Stimulated activated naive CD8-positive, alpha-beta T cell treated with anti-CD3 and anti-CD28 coated beads, Interleukin-15, Interleukin-2, amounts not matched to agents 100 ng/mL and 50 ng/mL, for 24 hours (primary cell): ENCODE results near the gene NTS.

Experiments used
- H3K27ac Mint-ChIP-seq: one replicate; pipeline ENCODE4 v1.8.0; 2021; ENCODE audit warnings: mild to moderate bottlenecking, mixed read lengths
- H3K27me3 Mint-ChIP-seq: one replicate; pipeline ENCODE4 v1.8.0; 2021; ENCODE audit warnings: mixed read lengths
- H3K36me3 Mint-ChIP-seq: one replicate; pipeline ENCODE4 v1.8.0; 2021; ENCODE audit warnings: low read depth, mixed read lengths
- H3K4me1 Mint-ChIP-seq: one replicate; pipeline ENCODE4 v1.8.0; 2021; ENCODE audit warnings: low read depth, mixed read lengths
- H3K4me3 Mint-ChIP-seq: one replicate; pipeline ENCODE4 v1.8.0; 2021; ENCODE audit warnings: mild to moderate bottlenecking, mixed read lengths
- H3K9me3 Mint-ChIP-seq: one replicate; pipeline ENCODE4 v1.8.0; 2021; ENCODE audit warnings: mixed read lengths

Gene NTS

GRCh38 chr12:85874031-85874461 is at the start of gene NTS:
NTS (plus strand) TSS chr12:85874295; CDS start chr12:85874404, 109 bp downstream.
- H3K4me1 Mint-ChIP-seq, result no peaks in the 10 kb centered on the region
- H3K4me3 Mint-ChIP-seq, result no peak within 1 kb of the TSS
- no peaks in the 10 kb centered on the region for H3K36me3 Mint-ChIP-seq
- no peak within 1 kb of the TSS for H3K27ac Mint-ChIP-seq
- no peaks in the 10 kb centered on the region for H3K9me3 Mint-ChIP-seq
- H3K27me3 Mint-ChIP-seq, result no peaks in the 10 kb centered on the region

GRCh38 chr12:85825746-85826145 is 48.3 kb upstream of the NTS start:
- H3K4me1 Mint-ChIP-seq, result no peaks in the 10 kb centered on the region
- H3K27me3 Mint-ChIP-seq, result no peaks in the 10 kb centered on the region
- no peak overlapping the region for H3K27ac Mint-ChIP-seq
- H3K4me3 Mint-ChIP-seq, result no peak overlapping the region
- H3K9me3 Mint-ChIP-seq, result peaks cover 4% of the 10 kb centered on the region
- H3K36me3 Mint-ChIP-seq, result no peaks in the 10 kb centered on the region

- no peaks in the 10 kb centered on the region for H3K27me3 Mint-ChIP-seq
- no peak overlapping the region for H3K27ac Mint-ChIP-seq
- H3K4me3 Mint-ChIP-seq, result no peak overlapping the region
- H3K9me3 Mint-ChIP-seq, result peaks cover 4% of the 10 kb centered on the region
- no peaks in the 10 kb centered on the region for H3K36me3 Mint-ChIP-seq
- H3K4me1 Mint-ChIP-seq, result no peaks in the 10 kb centered on the region
Measured at GRCh38 chr12:85828576-85828975, 45.5 kb upstream of the NTS start.

GRCh38 chr12:85829391-85829790 is 44.7 kb upstream of the NTS start:
- no peak overlapping the region for H3K27ac Mint-ChIP-seq
- peaks cover 4% of the 10 kb centered on the region for H3K9me3 Mint-ChIP-seq
- no peaks in the 10 kb centered on the region for H3K36me3 Mint-ChIP-seq
- H3K4me1 Mint-ChIP-seq, result no peaks in the 10 kb centered on the region
- H3K4me3 Mint-ChIP-seq, result no peak overlapping the region
- H3K27me3 Mint-ChIP-seq, result no peaks in the 10 kb centered on the region

GRCh38 chr12:85831327-85831990 is 42.6 kb upstream of the NTS start:
- Mint-ChIP-seq H3K4me3 (no peak overlapping the region), H3K9me3 (peaks cover 4% of the 10 kb centered on the region), H3K27me3 (no peaks in the 10 kb centered on the region), H3K36me3 (no peaks in the 10 kb centered on the region), H3K27ac (no peak overlapping the region), H3K4me1 (no peaks in the 10 kb centered on the region)

- no peaks in the 10 kb centered on the region for H3K36me3 Mint-ChIP-seq
- no peak overlapping the region for H3K4me3 Mint-ChIP-seq
- H3K9me3 Mint-ChIP-seq, result no peaks in the 10 kb centered on the region
- no peaks in the 10 kb centered on the region for H3K4me1 Mint-ChIP-seq
- no peaks in the 10 kb centered on the region for H3K27me3 Mint-ChIP-seq
- no peak overlapping the region for H3K27ac Mint-ChIP-seq
Measured at GRCh38 chr12:85833579-85833978, 40.5 kb upstream of the NTS start.

GRCh38 chr12:85834378-85834777 is 39.7 kb upstream of the NTS start:
- no peaks in the 10 kb centered on the region for H3K4me1 Mint-ChIP-seq
- H3K27me3 Mint-ChIP-seq, result no peaks in the 10 kb centered on the region
- no peaks in the 10 kb centered on the region for H3K36me3 Mint-ChIP-seq
- no peak overlapping the region for H3K4me3 Mint-ChIP-seq
- H3K9me3 Mint-ChIP-seq, result no peaks in the 10 kb centered on the region
- H3K27ac Mint-ChIP-seq, result no peak overlapping the region

- Mint-ChIP-seq H3K36me3 (no peaks in the 10 kb centered on the region), H3K27me3 (no peaks in the 10 kb centered on the region)
Measured at GRCh38 chr12:85835426-85836196, 38.5 kb upstream of the NTS start.

GRCh38 chr12:85836197-85837090 is 37.7 kb upstream of the NTS start, which contains the start of gene RASSF9:
RASSF9 (minus strand) TSS chr12:85836409; CDS start chr12:85836201, 208 bp downstream.
- H3K27ac Mint-ChIP-seq, result no peak within 1 kb of the TSS
- no peaks in the 10 kb centered on the region for H3K36me3 Mint-ChIP-seq
- no peaks in the 10 kb centered on the region for H3K9me3 Mint-ChIP-seq
- H3K27me3 Mint-ChIP-seq, result no peaks in the 10 kb centered on the region
- no peaks in the 10 kb centered on the region for H3K4me1 Mint-ChIP-seq
- no peak within 1 kb of the TSS for H3K4me3 Mint-ChIP-seq

More at GRCh38 chr12:85835426-85836196, 38.5 kb upstream of the NTS start:
- no peak overlapping the region for H3K4me3 Mint-ChIP-seq
- no peaks in the 10 kb centered on the region for H3K9me3 Mint-ChIP-seq
- H3K4me1 Mint-ChIP-seq, result no peaks in the 10 kb centered on the region
- H3K27ac Mint-ChIP-seq, result no peak overlapping the region

GRCh38 chr12:85843606-85844310 is 30.3 kb upstream of the NTS start:
- no peaks in the 10 kb centered on the region for H3K4me1 Mint-ChIP-seq
- no peaks in the 10 kb centered on the region for H3K27me3 Mint-ChIP-seq
- no peak overlapping the region for H3K4me3 Mint-ChIP-seq
- H3K36me3 Mint-ChIP-seq, result no peaks in the 10 kb centered on the region
- no peaks in the 10 kb centered on the region for H3K9me3 Mint-ChIP-seq
- H3K27ac Mint-ChIP-seq, result no peak overlapping the region

GRCh38 chr12:85849344-85849743 is 24.8 kb upstream of the NTS start:
- Mint-ChIP-seq H3K27me3 (no peaks in the 10 kb centered on the region), H3K4me3 (no peak overlapping the region), H3K36me3 (no peaks in the 10 kb centered on the region), H3K9me3 (no peaks in the 10 kb centered on the region), H3K27ac (no peak overlapping the region), H3K4me1 (no peaks in the 10 kb centered on the region)

- Mint-ChIP-seq H3K9me3 (no peaks in the 10 kb centered on the region), H3K36me3 (no peaks in the 10 kb centered on the region), H3K4me1 (no peaks in the 10 kb centered on the region), H3K4me3 (no peak overlapping the region), H3K27me3 (no peaks in the 10 kb centered on the region), H3K27ac (no peak overlapping the region)
Measured at GRCh38 chr12:85855305-85855704, 18.8 kb upstream of the NTS start.

GRCh38 chr12:85856966-85857365 is 17.1 kb upstream of the NTS start:
- Mint-ChIP-seq H3K4me1 (no peaks in the 10 kb centered on the region), H3K9me3 (no peaks in the 10 kb centered on the region), H3K27ac (no peak overlapping the region), H3K4me3 (no peak overlapping the region), H3K36me3 (no peaks in the 10 kb centered on the region), H3K27me3 (no peaks in the 10 kb centered on the region)

GRCh38 chr12:85865890-85866289 is 8.2 kb upstream of the NTS start:
- Mint-ChIP-seq H3K27ac (no peak overlapping the region), H3K36me3 (no peaks in the 10 kb centered on the region), H3K4me1 (no peaks in the 10 kb centered on the region), H3K9me3 (no peaks in the 10 kb centered on the region), H3K27me3 (no peaks in the 10 kb centered on the region), H3K4me3 (no peak overlapping the region)
